Measurements from ENCODE around the gene PEX6. TPM values are rescaled to one million over a fixed set of nuclear protein-coding genes. Genes with fewer than 3 reads are reported as not detected.

Gene PEX6
- total RNA-seq, 2 experiments from 2014 or later: 12.8 to 13.6 TPM

DNA sequence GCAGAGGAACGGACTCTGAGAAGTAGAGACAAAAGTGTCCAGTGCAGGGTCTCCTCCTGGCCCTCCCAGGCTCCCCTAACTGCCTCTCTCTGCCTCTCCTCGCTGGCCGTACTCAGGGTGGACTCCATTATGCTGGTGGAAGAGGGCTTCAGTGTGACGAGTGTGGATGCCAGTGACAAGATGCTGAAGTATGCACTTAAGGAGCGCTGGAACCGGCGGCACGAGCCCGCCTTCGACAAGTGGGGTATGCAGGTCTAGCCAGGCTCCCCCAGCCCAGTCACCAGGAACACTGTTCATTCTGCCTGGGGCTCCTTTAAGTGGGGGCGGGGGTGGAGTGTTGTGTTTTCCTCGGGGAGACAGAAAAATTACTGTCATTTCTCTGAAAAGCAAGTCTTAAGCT is 16.9 kb downstream of the PEX6 start:
- H3K4me3 Mint-ChIP-seq: peak overlapping the region; percentile 38
- no peak overlapping the region for H3K4me3 ChIP-seq (ENCODE audit: low read length)
- H3K9me3 ChIP-seq (ENCODE audit: control insufficient read depth in 1 of 2, insufficient read depth in 1 of 2, low read length in 2 of 2): no peaks in the 10 kb centered on the region
- H3K36me3 Mint-ChIP-seq (ENCODE audit: low read depth): peaks cover 23% of the 10 kb centered on the region
- intact Hi-C loops (cut with DNase I, micrococcal nuclease): no loop called here
- ChIA-PET POLR2A (interaction anchor here (2.9 kb wide), 1 partner anchor 17 kb away, joined by 18 read pairs; the partner anchor contains the start of gene PEX6), CTCF (no interaction called here)
- H3K36me3 ChIP-seq (ENCODE audit: insufficient read depth, low read length): peaks cover 26% of the 10 kb centered on the region
- no peak overlapping the region for H3K27ac Mint-ChIP-seq
- no peaks in the 10 kb centered on the region for H3K27me3 Mint-ChIP-seq
- H3K27ac ChIP-seq (ENCODE audit: low read depth in 1 of 2, low read length in 2 of 2): no peak overlapping the region
- H3K9me3 Mint-ChIP-seq: no peaks in the 10 kb centered on the region
- peaks cover 20% of the 10 kb centered on the region for H3K4me1 Mint-ChIP-seq (ENCODE audit: low read depth)
- ATAC-seq (ENCODE audit: poor library complexity): no peak
- peaks cover 15% of the 10 kb centered on the region for H3K4me1 ChIP-seq (ENCODE audit: insufficient read depth, low read length)
- TF ChIP-seq, protein P1, sequence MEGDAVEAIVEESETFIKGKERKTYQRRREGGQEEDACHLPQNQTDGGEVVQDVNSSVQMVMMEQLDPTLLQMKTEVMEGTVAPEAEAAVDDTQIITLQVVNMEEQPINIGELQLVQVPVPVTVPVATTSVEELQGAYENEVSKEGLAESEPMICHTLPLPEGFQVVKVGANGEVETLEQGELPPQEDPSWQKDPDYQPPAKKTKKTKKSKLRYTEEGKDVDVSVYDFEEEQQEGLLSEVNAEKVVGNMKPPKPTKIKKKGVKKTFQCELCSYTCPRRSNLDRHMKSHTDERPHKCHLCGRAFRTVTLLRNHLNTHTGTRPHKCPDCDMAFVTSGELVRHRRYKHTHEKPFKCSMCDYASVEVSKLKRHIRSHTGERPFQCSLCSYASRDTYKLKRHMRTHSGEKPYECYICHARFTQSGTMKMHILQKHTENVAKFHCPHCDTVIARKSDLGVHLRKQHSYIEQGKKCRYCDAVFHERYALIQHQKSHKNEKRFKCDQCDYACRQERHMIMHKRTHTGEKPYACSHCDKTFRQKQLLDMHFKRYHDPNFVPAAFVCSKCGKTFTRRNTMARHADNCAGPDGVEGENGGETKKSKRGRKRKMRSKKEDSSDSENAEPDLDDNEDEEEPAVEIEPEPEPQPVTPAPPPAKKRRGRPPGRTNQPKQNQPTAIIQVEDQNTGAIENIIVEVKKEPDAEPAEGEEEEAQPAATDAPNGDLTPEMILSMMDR (IDR thresholded peaks at IDR 0.05): no peak
- DNase-seq: no peak
- no peaks in the 10 kb centered on the region for H3K27me3 ChIP-seq (ENCODE audit: control insufficient read depth in 1 of 2, insufficient read depth in 2 of 2, low read length in 2 of 2)

DNA sequence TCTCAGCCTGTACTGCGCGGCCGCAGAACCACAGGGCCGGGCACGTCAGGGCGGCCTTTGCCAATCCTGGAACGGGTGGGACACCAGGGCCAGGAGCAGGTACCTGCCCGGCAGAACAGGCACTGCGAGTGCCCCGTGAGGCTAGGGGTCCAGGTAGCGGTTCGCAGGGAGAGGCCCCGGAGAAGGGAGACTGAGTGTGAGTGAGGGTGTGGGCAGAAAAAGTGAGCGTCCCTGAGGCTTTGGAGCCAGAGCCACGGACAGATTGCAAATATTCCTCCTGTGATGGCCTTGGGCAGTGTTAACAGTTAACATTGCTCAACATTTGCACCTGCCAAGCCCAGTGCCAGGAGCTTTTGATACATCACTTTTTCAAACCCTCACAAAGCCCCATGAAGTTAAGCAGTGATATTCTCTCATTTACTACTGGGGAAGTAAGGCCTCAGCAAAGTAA is 17.9 kb downstream of the PEX6 start:
- Histone ChIP-seq H3K27ac (ENCODE audit: low read depth in 1 of 2, low read length in 2 of 2) (no peak overlapping the region), H3K4me1 (ENCODE audit: insufficient read depth, low read length) (peaks cover 15% of the 10 kb centered on the region), H3K9me3 (ENCODE audit: control insufficient read depth in 1 of 2, insufficient read depth in 1 of 2, low read length in 2 of 2) (no peaks in the 10 kb centered on the region), H3K36me3 (ENCODE audit: insufficient read depth, low read length) (peaks cover 19% of the 10 kb centered on the region), H3K4me3 (ENCODE audit: low read length) (peak overlapping the region; percentile 55), H3K27me3 (ENCODE audit: control insufficient read depth in 1 of 2, insufficient read depth in 2 of 2, low read length in 2 of 2) (no peaks in the 10 kb centered on the region)
- intact Hi-C loops (cut with DNase I, micrococcal nuclease): no loop called here
- Mint-ChIP-seq H3K4me1 (ENCODE audit: low read depth) (peaks cover 20% of the 10 kb centered on the region), H3K4me3 (peak overlapping the region; percentile 79), H3K9me3 (no peaks in the 10 kb centered on the region), H3K27ac (no peak overlapping the region), H3K36me3 (ENCODE audit: low read depth) (peaks cover 23% of the 10 kb centered on the region), H3K27me3 (no peaks in the 10 kb centered on the region)
- TF ChIP-seq, protein P1 (IDR thresholded peaks at IDR 0.05): no peak
- no peak for DNase-seq
- POLR2A ChIA-PET: interaction anchor here (0.8 to 2.9 kb wide), 3 partner anchors 18 to 53 kb away, joined by 3 to 18 read pairs (median 5); partner anchors contain the start of genes CNPY3, KLHDC3, MEA1 and PEX6
- CTCF ChIA-PET: no interaction called here
- ATAC-seq (ENCODE audit: poor library complexity): peak; percentile 5

DNA sequence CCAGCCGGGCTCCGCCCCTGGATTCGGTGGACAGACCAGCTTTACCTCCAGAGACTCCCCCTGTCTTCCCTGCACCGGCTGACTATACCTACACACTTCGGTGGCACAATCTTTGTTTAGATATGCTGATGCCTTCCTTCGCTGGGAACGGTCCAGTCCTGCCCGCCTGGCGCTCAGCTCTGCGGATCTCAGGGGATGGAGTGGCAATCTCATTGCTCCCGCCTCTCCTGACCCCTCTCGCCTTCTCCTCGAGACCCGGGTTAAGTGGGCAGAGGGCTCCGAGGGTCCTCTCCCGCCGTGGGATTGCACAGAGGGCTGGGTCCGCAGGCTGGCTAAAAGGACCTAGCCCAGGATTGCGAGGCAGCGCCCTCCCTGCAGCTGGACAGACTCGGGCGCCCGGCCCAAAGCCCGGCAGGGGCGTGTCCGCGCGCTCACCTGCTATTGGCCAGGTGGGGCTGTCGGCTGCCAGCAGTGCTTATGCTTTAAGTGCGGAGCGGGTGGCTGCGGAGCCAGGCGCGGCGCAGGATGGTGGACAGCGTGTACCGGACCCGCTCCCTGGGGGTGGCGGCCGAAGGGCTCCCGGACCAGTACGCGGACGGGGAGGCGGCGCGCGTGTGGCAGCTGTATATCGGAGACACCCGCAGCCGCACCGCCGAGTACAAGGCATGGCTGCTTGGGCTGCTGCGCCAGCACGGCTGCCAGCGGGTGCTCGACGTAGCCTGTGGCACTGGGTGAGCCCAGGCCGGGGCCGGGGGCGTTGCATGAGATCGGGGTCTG is 18.6 kb downstream of the PEX6 start, which contains the start of gene GNMT:
Gene GNMT, plus strand, starts transcription at position 512 of the 777 bp plus-strand sequence. Its CDS starts 14 bp downstream, at position 526.
- H3K27ac ChIP-seq (ENCODE audit: low read depth in 1 of 2, low read length in 2 of 2): no peak within 1 kb of the TSS
- H3K27me3 ChIP-seq (ENCODE audit: control insufficient read depth in 1 of 2, insufficient read depth in 2 of 2, low read length in 2 of 2): no peaks in the 10 kb centered on the region
- H3K4me1 Mint-ChIP-seq (ENCODE audit: low read depth): peaks cover 20% of the 10 kb centered on the region
- peaks cover 17% of the 10 kb centered on the region for H3K36me3 ChIP-seq (ENCODE audit: insufficient read depth, low read length)
- TF ChIP-seq, protein P1 (IDR thresholded peaks at IDR 0.05): no peak
- intact Hi-C loops (cut with DNase I, micrococcal nuclease): no loop called here
- H3K4me3 Mint-ChIP-seq: peak within 1 kb of the TSS; percentile 79
- peaks cover 15% of the 10 kb centered on the region for H3K4me1 ChIP-seq (ENCODE audit: insufficient read depth, low read length)
- POLR2A ChIA-PET: interaction anchor here (0.7 to 2.9 kb wide), 4 partner anchors 19 to 31 kb away, joined by 3 to 18 read pairs (median 4); partner anchors contain the start of genes CNPY3, PEX6 and PPP2R5D
- H3K4me3 ChIP-seq (ENCODE audit: low read length): peak within 1 kb of the TSS; percentile 55
- CTCF ChIA-PET: interaction anchor here (0.6 kb wide), 1 partner anchor 93 kb away, joined by 4 read pairs; no protein-coding TSS in a partner anchor
- no peaks in the 10 kb centered on the region for H3K9me3 Mint-ChIP-seq
- peak; percentile 74 for ATAC-seq (ENCODE audit: poor library complexity)
- no peaks in the 10 kb centered on the region for H3K9me3 ChIP-seq (ENCODE audit: control insufficient read depth in 1 of 2, insufficient read depth in 1 of 2, low read length in 2 of 2)
- no peaks in the 10 kb centered on the region for H3K27me3 Mint-ChIP-seq
- peaks cover 17% of the 10 kb centered on the region for H3K36me3 Mint-ChIP-seq (ENCODE audit: low read depth)
- DNase-seq: peak in 12 of 14 experiments; percentile 4 to 62 (median 32)
- H3K27ac Mint-ChIP-seq: no peak within 1 kb of the TSS
